ENCODE measurements around the gene MAP4K3.
"Not testable (repeated sequence)": the region's sequence is repeated elsewhere in the genome, so short reads cannot be mapped to it uniquely, and the experiment has no call there.

Gene MAP4K3

DNA sequence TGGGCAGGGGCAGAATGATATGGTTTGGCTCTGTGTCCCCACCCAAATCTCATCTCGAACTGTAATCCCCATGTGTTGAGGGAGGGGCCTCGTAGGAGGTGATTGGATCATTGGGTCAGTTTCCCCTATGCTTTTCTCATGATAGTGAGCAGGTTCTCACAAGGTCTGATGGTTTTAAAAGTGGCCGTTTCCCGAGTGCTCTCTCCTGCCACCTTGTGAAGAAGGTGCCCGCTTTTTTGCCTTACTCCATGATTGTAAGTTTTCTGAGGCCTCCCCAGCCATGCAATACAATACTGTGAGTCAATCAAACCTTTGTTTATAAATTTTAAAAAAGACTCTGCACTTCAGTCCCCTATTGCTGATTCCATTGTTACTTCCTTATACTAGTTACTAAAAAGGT is 110.4 kb downstream of the MAP4K3 start:
- Histone ChIP-seq H2AFZ (no peak overlapping the region), H3K36me3 (ENCODE audit: control insufficient read depth, insufficient read depth, low read length) (no peaks in the 10 kb centered on the region), H3K27ac (no peak overlapping the region), H3K79me2 (no peaks in the 10 kb centered on the region), H3K4me3 (ENCODE audit: low read depth, low read length) (no peak overlapping the region), H3K4me1 (no peaks in the 10 kb centered on the region), H3K27me3 (ENCODE audit: control insufficient read depth, insufficient read depth, low read length) (no peaks in the 10 kb centered on the region), H3K9ac (no peak overlapping the region), H3K4me2 (ENCODE audit: low read length) (no peak overlapping the region), H3K9me3 (ENCODE audit: control insufficient read depth, low read length) (no peaks in the 10 kb centered on the region)
- no peak for TF ChIP-seq CTCF (IDR thresholded peaks at IDR 0.05)

DNA sequence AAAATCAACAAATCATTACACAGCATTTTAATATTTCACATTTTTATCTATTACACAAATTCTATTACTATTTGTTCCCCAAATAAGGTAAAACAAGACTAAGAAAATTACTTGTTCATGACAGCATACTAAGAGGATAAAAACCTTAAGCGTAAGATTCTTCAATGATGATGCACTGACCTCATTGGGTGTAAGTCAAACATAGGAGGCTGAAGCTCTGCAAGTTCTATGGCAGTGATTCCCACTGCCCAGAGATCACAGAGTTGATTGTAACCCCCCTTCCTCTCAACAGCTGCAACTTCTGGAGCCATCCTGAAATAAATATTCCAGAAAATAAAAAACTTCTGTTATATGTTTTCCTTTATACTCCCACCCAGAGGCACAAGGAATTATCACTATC is 111.1 kb downstream of the MAP4K3 start:
- Histone ChIP-seq H3K27me3 (ENCODE audit: control insufficient read depth, insufficient read depth, low read length) (no peaks in the 10 kb centered on the region), H3K4me2 (ENCODE audit: low read length) (no peak overlapping the region), H3K79me2 (no peaks in the 10 kb centered on the region), H3K36me3 (ENCODE audit: control insufficient read depth, insufficient read depth, low read length) (no peaks in the 10 kb centered on the region), H2AFZ (no peak overlapping the region), H3K4me1 (no peaks in the 10 kb centered on the region), H3K9ac (no peak overlapping the region), H3K27ac (no peak overlapping the region), H3K4me3 (ENCODE audit: low read depth, low read length) (no peak overlapping the region), H3K9me3 (ENCODE audit: control insufficient read depth, low read length) (no peaks in the 10 kb centered on the region)
- TF ChIP-seq CTCF (IDR thresholded peaks at IDR 0.05), result no peak

- H3K36me3 ChIP-seq (ENCODE audit: control insufficient read depth, insufficient read depth, low read length); H3K4me3 ChIP-seq (ENCODE audit: low read depth, low read length); H3K27ac ChIP-seq; H3K9ac ChIP-seq; H3K79me2 ChIP-seq; H3K27me3 ChIP-seq (ENCODE audit: control insufficient read depth, insufficient read depth, low read length); H3K4me1 ChIP-seq; H3K4me2 ChIP-seq (ENCODE audit: low read length); H3K9me3 ChIP-seq (ENCODE audit: control insufficient read depth, low read length); H2AFZ ChIP-seq: not testable (repeated sequence)
These were observed 115.7 kb downstream of the MAP4K3 start for GRCh38 chr2:39321056-39322035.

GRCh38 chr2:39320162-39320561 is 116.9 kb downstream of the MAP4K3 start:
- no peak overlapping the region for H2AFZ ChIP-seq
- H3K36me3 ChIP-seq (ENCODE audit: control insufficient read depth, insufficient read depth, low read length), result no peaks in the 10 kb centered on the region
- no peaks in the 10 kb centered on the region for H3K79me2 ChIP-seq
- no peak overlapping the region for H3K4me2 ChIP-seq (ENCODE audit: low read length)
- no peaks in the 10 kb centered on the region for H3K9me3 ChIP-seq (ENCODE audit: control insufficient read depth, low read length)
- no peak overlapping the region for H3K27ac ChIP-seq
- TF ChIP-seq CTCF (IDR thresholded peaks at IDR 0.05), result no peak
- H3K9ac ChIP-seq, result no peak overlapping the region
- no peak overlapping the region for H3K4me3 ChIP-seq (ENCODE audit: low read depth, low read length)
- no peaks in the 10 kb centered on the region for H3K27me3 ChIP-seq (ENCODE audit: control insufficient read depth, insufficient read depth, low read length)
- no peaks in the 10 kb centered on the region for H3K4me1 ChIP-seq

- no peaks in the 10 kb centered on the region for H3K4me1 ChIP-seq
- no peak overlapping the region for H3K27ac ChIP-seq
- H3K36me3 ChIP-seq (ENCODE audit: control insufficient read depth, insufficient read depth, low read length), result no peaks in the 10 kb centered on the region
- no peaks in the 10 kb centered on the region for H3K27me3 ChIP-seq (ENCODE audit: control insufficient read depth, insufficient read depth, low read length)
- TF ChIP-seq CTCF (IDR thresholded peaks at IDR 0.05), result no peak
- no peaks in the 10 kb centered on the region for H3K79me2 ChIP-seq
- no peak overlapping the region for H3K4me2 ChIP-seq (ENCODE audit: low read length)
- H2AFZ ChIP-seq, result no peak overlapping the region
- no peak overlapping the region for H3K4me3 ChIP-seq (ENCODE audit: low read depth, low read length)
- H3K9me3 ChIP-seq (ENCODE audit: control insufficient read depth, low read length), result no peaks in the 10 kb centered on the region
- H3K9ac ChIP-seq, result no peak overlapping the region
These were observed 123.5 kb downstream of the MAP4K3 start for GRCh38 chr2:39313575-39313974.

Data from parathyroid adenoma (tissue), 2 donors.